ENCODE data around the gene DPH1.

GRCh38 chr17:2016494-2016893 lies 13.5 kb upstream of the DPH1 start:
- TF ChIP-seq CTCF (IDR thresholded peaks at IDR 0.05; ENCODE audit: low read depth, low read length) (no peak), POLR2A (IDR thresholded peaks at IDR 0.05; ENCODE audit: extremely low read depth, insufficient read length) (no peak)
- TF ChIP-seq, protein P1, sequence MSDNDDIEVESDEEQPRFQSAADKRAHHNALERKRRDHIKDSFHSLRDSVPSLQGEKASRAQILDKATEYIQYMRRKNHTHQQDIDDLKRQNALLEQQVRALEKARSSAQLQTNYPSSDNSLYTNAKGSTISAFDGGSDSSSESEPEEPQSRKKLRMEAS (IDR thresholded peaks at IDR 0.05; ENCODE audit: low read depth, low read length): no peak
